HL-60 (cell line): ENCODE data around the gene GRID1.

Experiments used
- TF ChIP-seq, protein P1 (sequence below): IDR thresholded peaks from one replicate; pipeline ENCODE4 v1.5.1; 2011; ENCODE audit warnings: low read length, control low read depth, inconsistent platforms; ENCODE audit not compliant: insufficient read depth
- TF ChIP-seq, protein P2 (sequence below): IDR thresholded peaks from 2 replicates; pipeline ENCODE4 v1.6.1; 2012; ENCODE audit warnings: low read depth; ENCODE audit not compliant: insufficient replicate concordance

DNA sequence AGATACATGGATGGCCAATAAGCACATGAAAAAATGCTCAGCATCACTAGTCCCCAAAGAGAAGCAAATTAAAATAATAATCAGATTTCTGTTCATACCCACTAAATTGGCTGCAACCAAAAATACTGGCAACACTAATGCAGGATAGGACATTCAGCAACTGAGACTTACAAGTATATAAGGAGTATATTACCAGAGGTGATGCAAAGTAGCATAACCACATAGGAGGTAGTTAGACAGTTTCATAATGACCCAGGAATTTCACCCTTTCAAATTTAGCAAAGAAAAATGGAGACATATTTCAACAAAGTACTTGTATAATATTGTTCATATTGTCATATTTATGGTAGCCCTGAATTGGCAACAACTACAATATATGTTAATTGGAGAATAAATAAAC is 727.8 kb downstream of the GRID1 start:
- TF ChIP-seq, protein P1, sequence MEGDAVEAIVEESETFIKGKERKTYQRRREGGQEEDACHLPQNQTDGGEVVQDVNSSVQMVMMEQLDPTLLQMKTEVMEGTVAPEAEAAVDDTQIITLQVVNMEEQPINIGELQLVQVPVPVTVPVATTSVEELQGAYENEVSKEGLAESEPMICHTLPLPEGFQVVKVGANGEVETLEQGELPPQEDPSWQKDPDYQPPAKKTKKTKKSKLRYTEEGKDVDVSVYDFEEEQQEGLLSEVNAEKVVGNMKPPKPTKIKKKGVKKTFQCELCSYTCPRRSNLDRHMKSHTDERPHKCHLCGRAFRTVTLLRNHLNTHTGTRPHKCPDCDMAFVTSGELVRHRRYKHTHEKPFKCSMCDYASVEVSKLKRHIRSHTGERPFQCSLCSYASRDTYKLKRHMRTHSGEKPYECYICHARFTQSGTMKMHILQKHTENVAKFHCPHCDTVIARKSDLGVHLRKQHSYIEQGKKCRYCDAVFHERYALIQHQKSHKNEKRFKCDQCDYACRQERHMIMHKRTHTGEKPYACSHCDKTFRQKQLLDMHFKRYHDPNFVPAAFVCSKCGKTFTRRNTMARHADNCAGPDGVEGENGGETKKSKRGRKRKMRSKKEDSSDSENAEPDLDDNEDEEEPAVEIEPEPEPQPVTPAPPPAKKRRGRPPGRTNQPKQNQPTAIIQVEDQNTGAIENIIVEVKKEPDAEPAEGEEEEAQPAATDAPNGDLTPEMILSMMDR = no peak
- TF ChIP-seq, protein P2, sequence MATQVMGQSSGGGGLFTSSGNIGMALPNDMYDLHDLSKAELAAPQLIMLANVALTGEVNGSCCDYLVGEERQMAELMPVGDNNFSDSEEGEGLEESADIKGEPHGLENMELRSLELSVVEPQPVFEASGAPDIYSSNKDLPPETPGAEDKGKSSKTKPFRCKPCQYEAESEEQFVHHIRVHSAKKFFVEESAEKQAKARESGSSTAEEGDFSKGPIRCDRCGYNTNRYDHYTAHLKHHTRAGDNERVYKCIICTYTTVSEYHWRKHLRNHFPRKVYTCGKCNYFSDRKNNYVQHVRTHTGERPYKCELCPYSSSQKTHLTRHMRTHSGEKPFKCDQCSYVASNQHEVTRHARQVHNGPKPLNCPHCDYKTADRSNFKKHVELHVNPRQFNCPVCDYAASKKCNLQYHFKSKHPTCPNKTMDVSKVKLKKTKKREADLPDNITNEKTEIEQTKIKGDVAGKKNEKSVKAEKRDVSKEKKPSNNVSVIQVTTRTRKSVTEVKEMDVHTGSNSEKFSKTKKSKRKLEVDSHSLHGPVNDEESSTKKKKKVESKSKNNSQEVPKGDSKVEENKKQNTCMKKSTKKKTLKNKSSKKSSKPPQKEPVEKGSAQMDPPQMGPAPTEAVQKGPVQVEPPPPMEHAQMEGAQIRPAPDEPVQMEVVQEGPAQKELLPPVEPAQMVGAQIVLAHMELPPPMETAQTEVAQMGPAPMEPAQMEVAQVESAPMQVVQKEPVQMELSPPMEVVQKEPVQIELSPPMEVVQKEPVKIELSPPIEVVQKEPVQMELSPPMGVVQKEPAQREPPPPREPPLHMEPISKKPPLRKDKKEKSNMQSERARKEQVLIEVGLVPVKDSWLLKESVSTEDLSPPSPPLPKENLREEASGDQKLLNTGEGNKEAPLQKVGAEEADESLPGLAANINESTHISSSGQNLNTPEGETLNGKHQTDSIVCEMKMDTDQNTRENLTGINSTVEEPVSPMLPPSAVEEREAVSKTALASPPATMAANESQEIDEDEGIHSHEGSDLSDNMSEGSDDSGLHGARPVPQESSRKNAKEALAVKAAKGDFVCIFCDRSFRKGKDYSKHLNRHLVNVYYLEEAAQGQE = no peak
